Mammary epithelial cell (primary cell): Measurements from ENCODE around the gene PCBP3.

Source experiments
- CTCF ChIP-seq, 2 donors: IDR thresholded peaks in 1 of 2; conservative IDR thresholded peaks in 1 of 2; 2 replicates each; pipeline ENCODE4 v1.5.1; 2011 to 2012; ENCODE audit warnings: inconsistent platforms in 2 of 2, low read length in 2 of 2, mild to moderate bottlenecking in 2 of 2, control low read depth in 1 of 2, low read depth in 1 of 2; ENCODE audit not compliant: insufficient read depth in 1 of 2; ENCODE audit errors: extremely low read depth in 1 of 2
- EZH2 ChIP-seq: IDR thresholded peaks from 2 replicates; pipeline ENCODE4 v1.6.1; 2012; ENCODE audit warnings: low read length, inconsistent platforms, borderline replicate concordance

GRCh38 chr21:45885597-45885929 lies 242.0 kb downstream of the PCBP3 start:
- TF ChIP-seq CTCF (conservative IDR thresholded peaks at IDR 0.05 in 1 of 2, IDR thresholded peaks at IDR 0.05 in 1 of 2; ENCODE audit: extremely low read depth in 1 of 2, insufficient read depth in 1 of 2, low read depth in 1 of 2, low read length in 2 of 2) (no peak), EZH2 (no peak)
